GM23338 (cell line): ENCODE measurements around the gene SHB. TPM values are rescaled to one million over a fixed set of nuclear protein-coding genes. Genes with fewer than 3 reads are reported as not detected.

ENCODE experiments used
- ATAC-seq: fragments of 200-7000 bp; cut with Tn5 transposase; 3 replicates; pipeline ENCODE4 v1.9.1; 2020
- DNase-seq: peaks from one replicate; pipeline ENCODE4 v3.0.0-alpha.2; 2015; ENCODE audit warnings: low spot score
- H2AFZ ChIP-seq: fragments of 200-600 bp; sonication (generic); 2 replicates; pipeline ENCODE4 v1.8.0; 2016; ENCODE audit warnings: antibody characterized with exemption, mild to moderate bottlenecking, moderate library complexity
- H3F3A ChIP-seq: fragments of 200-600 bp; sonication (generic); replicated peaks from 2 replicates; pipeline ENCODE4 v1.8.0; 2017; ENCODE audit warnings: antibody characterized with exemption, mixed run types, low read depth
- H3K27ac ChIP-seq: fragments of 200-600 bp; sonication (generic); 2 replicates; pipeline ENCODE4 v1.6.1; 2016; ENCODE audit warnings: low read depth
- H3K27me3 ChIP-seq: fragments of 200-600 bp; sonication (generic); 2 replicates; pipeline ENCODE4 v1.8.0; 2016; ENCODE audit warnings: mild to moderate bottlenecking, mixed run types, moderate library complexity; ENCODE audit not compliant: insufficient read depth
- H3K36me3 ChIP-seq: fragments of 200-600 bp; sonication (generic); 2 replicates; pipeline ENCODE4 v1.8.0; 2016; ENCODE audit warnings: mild to moderate bottlenecking; ENCODE audit not compliant: insufficient read depth
- H3K4me1 ChIP-seq: fragments of 200-600 bp; sonication (generic); 2 replicates; pipeline ENCODE4 v1.8.0; 2016; ENCODE audit warnings: mild to moderate bottlenecking, moderate library complexity; ENCODE audit not compliant: insufficient read depth
- H3K4me2 ChIP-seq: fragments of 200-600 bp; sonication (generic); 2 replicates; pipeline ENCODE4 v1.7.1; 2017; ENCODE audit warnings: mixed run types
- H3K4me3 ChIP-seq: fragments of 200-600 bp; sonication (generic); 2 replicates; pipeline ENCODE4 v1.6.1; 2016; ENCODE audit warnings: mixed run types
- H3K79me2 ChIP-seq: fragments of 200-600 bp; sonication (generic); replicated peaks from 2 replicates; pipeline ENCODE4 v1.8.0; 2017; ENCODE audit warnings: mild to moderate bottlenecking; ENCODE audit not compliant: insufficient read depth
- H3K9me2 ChIP-seq: fragments of 200-600 bp; sonication (generic); 2 replicates; pipeline ENCODE4 v1.8.0; 2017; ENCODE audit not compliant: insufficient read depth
- H4K20me1 ChIP-seq: fragments of 200-600 bp; sonication (generic); replicated peaks from 2 replicates; pipeline ENCODE4 v1.8.0; 2017; ENCODE audit warnings: mild to moderate bottlenecking; ENCODE audit not compliant: insufficient read depth
- H3K27ac Mint-ChIP-seq: 2 replicates; pipeline ENCODE4 v1.8.0; 2020; ENCODE audit warnings: inconsistent platforms, mild to moderate bottlenecking, moderate library complexity, mixed read lengths
- H3K27me3 Mint-ChIP-seq: 3 replicates; pipeline ENCODE4 v1.8.0; 2022; ENCODE audit warnings: low read depth, mild to moderate bottlenecking, moderate library complexity, mixed read lengths, inconsistent platforms; ENCODE audit not compliant: insufficient read depth, poor library complexity
- H3K36me3 Mint-ChIP-seq: 3 replicates; pipeline ENCODE4 v1.8.0; 2021; ENCODE audit warnings: low read depth, mild to moderate bottlenecking, inconsistent platforms, moderate library complexity, mixed read lengths
- H3K4me1 Mint-ChIP-seq: 3 replicates; pipeline ENCODE4 v1.8.0; 2020; ENCODE audit warnings: mild to moderate bottlenecking, inconsistent platforms, mixed read lengths
- H3K4me3 Mint-ChIP-seq: 3 replicates; pipeline ENCODE4 v1.8.0; 2021; ENCODE audit warnings: moderate library complexity, mild to moderate bottlenecking, inconsistent platforms, mixed read lengths
- H3K9me3 Mint-ChIP-seq: 3 replicates; pipeline ENCODE4 v1.8.0; 2020; ENCODE audit warnings: moderate library complexity, mild to moderate bottlenecking, inconsistent platforms, mixed read lengths
- CREB1 ChIP-seq: fragments of 250-450 bp; sonication (Bioruptor Pico); IDR thresholded peaks from 2 replicates; pipeline ENCODE4 v1.5.0; 2020; ENCODE audit warnings: low read depth, mild to moderate bottlenecking, moderate library complexity
- EZH2phosphoT487 ChIP-seq: fragments of 200-600 bp; sonication (generic); IDR thresholded peaks from one replicate; pipeline ENCODE4 v1.8.1; 2018; ENCODE audit warnings: antibody characterized with exemption; ENCODE audit not compliant: unreplicated experiment
- NANOG ChIP-seq: IDR thresholded peaks from 2 replicates; pipeline ENCODE4 v1.6.1; 2016; ENCODE audit warnings: antibody characterized with exemption, borderline replicate concordance
- STAT1 ChIP-seq: IDR thresholded peaks from one replicate; pipeline ENCODE4 v1.6.1; 2016; ENCODE audit warnings: antibody characterized with exemption; ENCODE audit not compliant: unreplicated experiment
- ZNF114 ChIP-seq: fragments of 250-450 bp; sonication (Bioruptor Pico); IDR thresholded peaks from 2 replicates; pipeline ENCODE4 v1.5.0; 2020; ENCODE audit warnings: mild to moderate bottlenecking, moderate library complexity
- ZNF331 ChIP-seq: fragments of 250-450 bp; sonication (Bioruptor Pico); IDR thresholded peaks from 2 replicates; pipeline ENCODE4 v1.5.0; 2020; ENCODE audit warnings: low read depth, mild to moderate bottlenecking, moderate library complexity
- polyA plus RNA-seq: library from polyadenylated mRNA; unstranded; fragments of >200 nt; fragmentation: Nextera tagmentation; extraction: Ambion mirVana; gene quantifications from 2 replicates; pipeline ENCODE4 v1.2.1, GENCODE V29; 2016
- total RNA-seq: library from RNA; depleted of rRNA; stranded (reverse); fragments of >200 nt; shearing (Covaris generic); gene quantifications from 2 replicates; pipeline ENCODE4 v1.2.3, GENCODE V29; 2014
- TF ChIP-seq, protein P1 (sequence below), 2 experiments: fragments of 200-600 bp in 1 of 2; sonication (generic) in 1 of 2; conservative IDR thresholded peaks; 2 replicates each; pipeline versions ENCODE4 v1.5.1 to v1.6.1; 2016 to 2017; ENCODE audit warnings: antibody characterized with exemption in 2 of 2, low read depth in 2 of 2, mild to moderate bottlenecking in 2 of 2, moderate library complexity in 1 of 2
- TF ChIP-seq, protein P2 (sequence below): IDR thresholded peaks from one replicate; pipeline ENCODE4 v1.6.1; 2018; ENCODE audit warnings: antibody characterized with exemption; ENCODE audit not compliant: unreplicated experiment
- TF ChIP-seq, protein P3 (sequence below): fragments of 250-450 bp; sonication (Bioruptor Pico); IDR thresholded peaks from 2 replicates; pipeline ENCODE4 v1.5.0; 2020; ENCODE audit warnings: mild to moderate bottlenecking, moderate library complexity

The SHB gene
- total and polyA plus RNA-seq, 2 experiments from 2014 or later: 1.5 to 14.0 TPM

DNA sequence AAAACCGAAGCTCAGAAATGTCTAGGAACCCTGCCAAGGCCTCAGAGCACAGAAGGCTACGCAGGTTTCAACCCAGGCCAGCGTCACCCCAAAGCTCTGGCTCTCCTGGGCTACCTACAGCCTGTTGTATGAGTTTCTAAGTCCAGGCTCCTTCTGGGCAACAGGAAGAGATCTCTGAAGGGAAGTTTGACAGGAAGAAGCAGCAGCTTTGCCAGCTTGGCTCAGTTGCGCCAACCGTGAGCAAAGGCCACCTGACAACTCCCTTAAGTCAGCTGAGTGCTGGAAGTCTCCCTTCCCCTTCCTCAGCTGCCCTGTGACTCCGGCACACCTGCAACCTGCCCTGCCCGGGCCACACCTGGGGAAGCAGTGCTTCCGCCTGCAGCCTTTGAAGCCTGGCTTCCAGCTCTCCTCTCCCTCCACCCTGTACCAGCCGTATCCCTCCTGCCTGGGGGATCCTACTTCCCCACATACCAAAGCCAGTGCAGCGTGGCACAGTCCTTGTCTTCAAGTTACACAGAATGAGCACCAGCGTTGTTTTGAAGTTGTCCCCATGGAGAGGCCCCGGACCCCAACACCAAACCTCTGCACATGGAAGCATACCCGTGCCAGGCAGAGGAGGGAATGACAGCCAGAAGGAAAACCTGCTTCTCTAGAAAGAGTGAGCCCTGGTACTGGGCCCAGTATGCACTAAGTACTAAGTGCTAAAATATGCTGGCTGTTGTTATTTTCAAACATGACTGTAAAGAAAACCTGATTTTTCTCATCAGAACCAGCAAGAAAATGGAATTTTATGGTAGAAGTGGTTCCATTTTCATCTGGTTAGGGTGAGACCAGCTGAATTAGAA is 36.5 kb downstream of the SHB start (continued):
- no peak for TF ChIP-seq CREB1
- TF ChIP-seq, protein P1, sequence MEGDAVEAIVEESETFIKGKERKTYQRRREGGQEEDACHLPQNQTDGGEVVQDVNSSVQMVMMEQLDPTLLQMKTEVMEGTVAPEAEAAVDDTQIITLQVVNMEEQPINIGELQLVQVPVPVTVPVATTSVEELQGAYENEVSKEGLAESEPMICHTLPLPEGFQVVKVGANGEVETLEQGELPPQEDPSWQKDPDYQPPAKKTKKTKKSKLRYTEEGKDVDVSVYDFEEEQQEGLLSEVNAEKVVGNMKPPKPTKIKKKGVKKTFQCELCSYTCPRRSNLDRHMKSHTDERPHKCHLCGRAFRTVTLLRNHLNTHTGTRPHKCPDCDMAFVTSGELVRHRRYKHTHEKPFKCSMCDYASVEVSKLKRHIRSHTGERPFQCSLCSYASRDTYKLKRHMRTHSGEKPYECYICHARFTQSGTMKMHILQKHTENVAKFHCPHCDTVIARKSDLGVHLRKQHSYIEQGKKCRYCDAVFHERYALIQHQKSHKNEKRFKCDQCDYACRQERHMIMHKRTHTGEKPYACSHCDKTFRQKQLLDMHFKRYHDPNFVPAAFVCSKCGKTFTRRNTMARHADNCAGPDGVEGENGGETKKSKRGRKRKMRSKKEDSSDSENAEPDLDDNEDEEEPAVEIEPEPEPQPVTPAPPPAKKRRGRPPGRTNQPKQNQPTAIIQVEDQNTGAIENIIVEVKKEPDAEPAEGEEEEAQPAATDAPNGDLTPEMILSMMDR (conservative IDR thresholded peaks at IDR 0.05; ENCODE audit: low read depth in 2 of 2): no peak

DNA sequence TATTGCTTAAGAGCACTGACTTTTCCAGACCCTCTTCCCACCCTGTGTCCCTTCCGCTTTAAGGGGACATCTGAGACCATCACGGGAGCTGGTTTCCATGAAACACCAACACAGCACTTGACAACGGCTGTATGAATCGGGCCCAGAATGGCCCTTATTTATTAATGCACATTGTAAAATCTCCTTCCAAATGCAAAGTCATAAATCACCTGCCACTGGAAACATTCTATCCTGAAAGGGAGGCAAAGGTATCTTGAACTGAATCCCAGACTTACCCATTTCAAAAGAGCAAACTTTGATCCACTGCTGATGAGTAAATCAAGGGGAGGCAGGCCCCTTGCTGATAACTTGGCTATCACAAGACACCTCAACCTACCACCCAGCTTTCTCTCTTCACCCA is 37.4 kb downstream of the SHB start:
- peaks cover 29% of the 10 kb centered on the region for H3K79me2 ChIP-seq
- H3K36me3 ChIP-seq: no peaks in the 10 kb centered on the region
- no peak overlapping the region for H3K4me2 ChIP-seq
- Mint-ChIP-seq H3K27me3 (peaks cover 9% of the 10 kb centered on the region), H3K9me3 (no peaks in the 10 kb centered on the region), H3K4me1 (peaks cover 16% of the 10 kb centered on the region), H3K36me3 (no peaks in the 10 kb centered on the region), H3K4me3 (no peak overlapping the region), H3K27ac (no peak overlapping the region)
- no peaks in the 10 kb centered on the region for H3K9me2 ChIP-seq
- H2AFZ ChIP-seq: no peak overlapping the region
- H3K4me1 ChIP-seq: peaks cover 8% of the 10 kb centered on the region
- no peaks in the 10 kb centered on the region for H3F3A ChIP-seq
- H3K27me3 ChIP-seq: no peaks in the 10 kb centered on the region
- 0 out of 2 replicates have a peak overlapping the region, but pooled peaks have one; percentile 26 for H3K27ac ChIP-seq
- ATAC-seq (no peak), DNase-seq (no peak)
- H4K20me1 ChIP-seq: no peaks in the 10 kb centered on the region; the same call in 1 of the 2 replicates
- no peak overlapping the region for H3K4me3 ChIP-seq
- TF ChIP-seq, protein P2, sequence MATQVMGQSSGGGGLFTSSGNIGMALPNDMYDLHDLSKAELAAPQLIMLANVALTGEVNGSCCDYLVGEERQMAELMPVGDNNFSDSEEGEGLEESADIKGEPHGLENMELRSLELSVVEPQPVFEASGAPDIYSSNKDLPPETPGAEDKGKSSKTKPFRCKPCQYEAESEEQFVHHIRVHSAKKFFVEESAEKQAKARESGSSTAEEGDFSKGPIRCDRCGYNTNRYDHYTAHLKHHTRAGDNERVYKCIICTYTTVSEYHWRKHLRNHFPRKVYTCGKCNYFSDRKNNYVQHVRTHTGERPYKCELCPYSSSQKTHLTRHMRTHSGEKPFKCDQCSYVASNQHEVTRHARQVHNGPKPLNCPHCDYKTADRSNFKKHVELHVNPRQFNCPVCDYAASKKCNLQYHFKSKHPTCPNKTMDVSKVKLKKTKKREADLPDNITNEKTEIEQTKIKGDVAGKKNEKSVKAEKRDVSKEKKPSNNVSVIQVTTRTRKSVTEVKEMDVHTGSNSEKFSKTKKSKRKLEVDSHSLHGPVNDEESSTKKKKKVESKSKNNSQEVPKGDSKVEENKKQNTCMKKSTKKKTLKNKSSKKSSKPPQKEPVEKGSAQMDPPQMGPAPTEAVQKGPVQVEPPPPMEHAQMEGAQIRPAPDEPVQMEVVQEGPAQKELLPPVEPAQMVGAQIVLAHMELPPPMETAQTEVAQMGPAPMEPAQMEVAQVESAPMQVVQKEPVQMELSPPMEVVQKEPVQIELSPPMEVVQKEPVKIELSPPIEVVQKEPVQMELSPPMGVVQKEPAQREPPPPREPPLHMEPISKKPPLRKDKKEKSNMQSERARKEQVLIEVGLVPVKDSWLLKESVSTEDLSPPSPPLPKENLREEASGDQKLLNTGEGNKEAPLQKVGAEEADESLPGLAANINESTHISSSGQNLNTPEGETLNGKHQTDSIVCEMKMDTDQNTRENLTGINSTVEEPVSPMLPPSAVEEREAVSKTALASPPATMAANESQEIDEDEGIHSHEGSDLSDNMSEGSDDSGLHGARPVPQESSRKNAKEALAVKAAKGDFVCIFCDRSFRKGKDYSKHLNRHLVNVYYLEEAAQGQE: no peak
- TF ChIP-seq CREB1: no peak
- TF ChIP-seq NANOG: no peak
- TF ChIP-seq STAT1: no peak
- no peak for TF ChIP-seq ZNF331 (CRISPR knock-in tag)
- no peak for TF ChIP-seq ZNF114 (CRISPR knock-in tag)
- TF ChIP-seq, protein P1 (conservative IDR thresholded peaks at IDR 0.05; ENCODE audit: low read depth in 2 of 2): no peak
- TF ChIP-seq, protein P3, sequence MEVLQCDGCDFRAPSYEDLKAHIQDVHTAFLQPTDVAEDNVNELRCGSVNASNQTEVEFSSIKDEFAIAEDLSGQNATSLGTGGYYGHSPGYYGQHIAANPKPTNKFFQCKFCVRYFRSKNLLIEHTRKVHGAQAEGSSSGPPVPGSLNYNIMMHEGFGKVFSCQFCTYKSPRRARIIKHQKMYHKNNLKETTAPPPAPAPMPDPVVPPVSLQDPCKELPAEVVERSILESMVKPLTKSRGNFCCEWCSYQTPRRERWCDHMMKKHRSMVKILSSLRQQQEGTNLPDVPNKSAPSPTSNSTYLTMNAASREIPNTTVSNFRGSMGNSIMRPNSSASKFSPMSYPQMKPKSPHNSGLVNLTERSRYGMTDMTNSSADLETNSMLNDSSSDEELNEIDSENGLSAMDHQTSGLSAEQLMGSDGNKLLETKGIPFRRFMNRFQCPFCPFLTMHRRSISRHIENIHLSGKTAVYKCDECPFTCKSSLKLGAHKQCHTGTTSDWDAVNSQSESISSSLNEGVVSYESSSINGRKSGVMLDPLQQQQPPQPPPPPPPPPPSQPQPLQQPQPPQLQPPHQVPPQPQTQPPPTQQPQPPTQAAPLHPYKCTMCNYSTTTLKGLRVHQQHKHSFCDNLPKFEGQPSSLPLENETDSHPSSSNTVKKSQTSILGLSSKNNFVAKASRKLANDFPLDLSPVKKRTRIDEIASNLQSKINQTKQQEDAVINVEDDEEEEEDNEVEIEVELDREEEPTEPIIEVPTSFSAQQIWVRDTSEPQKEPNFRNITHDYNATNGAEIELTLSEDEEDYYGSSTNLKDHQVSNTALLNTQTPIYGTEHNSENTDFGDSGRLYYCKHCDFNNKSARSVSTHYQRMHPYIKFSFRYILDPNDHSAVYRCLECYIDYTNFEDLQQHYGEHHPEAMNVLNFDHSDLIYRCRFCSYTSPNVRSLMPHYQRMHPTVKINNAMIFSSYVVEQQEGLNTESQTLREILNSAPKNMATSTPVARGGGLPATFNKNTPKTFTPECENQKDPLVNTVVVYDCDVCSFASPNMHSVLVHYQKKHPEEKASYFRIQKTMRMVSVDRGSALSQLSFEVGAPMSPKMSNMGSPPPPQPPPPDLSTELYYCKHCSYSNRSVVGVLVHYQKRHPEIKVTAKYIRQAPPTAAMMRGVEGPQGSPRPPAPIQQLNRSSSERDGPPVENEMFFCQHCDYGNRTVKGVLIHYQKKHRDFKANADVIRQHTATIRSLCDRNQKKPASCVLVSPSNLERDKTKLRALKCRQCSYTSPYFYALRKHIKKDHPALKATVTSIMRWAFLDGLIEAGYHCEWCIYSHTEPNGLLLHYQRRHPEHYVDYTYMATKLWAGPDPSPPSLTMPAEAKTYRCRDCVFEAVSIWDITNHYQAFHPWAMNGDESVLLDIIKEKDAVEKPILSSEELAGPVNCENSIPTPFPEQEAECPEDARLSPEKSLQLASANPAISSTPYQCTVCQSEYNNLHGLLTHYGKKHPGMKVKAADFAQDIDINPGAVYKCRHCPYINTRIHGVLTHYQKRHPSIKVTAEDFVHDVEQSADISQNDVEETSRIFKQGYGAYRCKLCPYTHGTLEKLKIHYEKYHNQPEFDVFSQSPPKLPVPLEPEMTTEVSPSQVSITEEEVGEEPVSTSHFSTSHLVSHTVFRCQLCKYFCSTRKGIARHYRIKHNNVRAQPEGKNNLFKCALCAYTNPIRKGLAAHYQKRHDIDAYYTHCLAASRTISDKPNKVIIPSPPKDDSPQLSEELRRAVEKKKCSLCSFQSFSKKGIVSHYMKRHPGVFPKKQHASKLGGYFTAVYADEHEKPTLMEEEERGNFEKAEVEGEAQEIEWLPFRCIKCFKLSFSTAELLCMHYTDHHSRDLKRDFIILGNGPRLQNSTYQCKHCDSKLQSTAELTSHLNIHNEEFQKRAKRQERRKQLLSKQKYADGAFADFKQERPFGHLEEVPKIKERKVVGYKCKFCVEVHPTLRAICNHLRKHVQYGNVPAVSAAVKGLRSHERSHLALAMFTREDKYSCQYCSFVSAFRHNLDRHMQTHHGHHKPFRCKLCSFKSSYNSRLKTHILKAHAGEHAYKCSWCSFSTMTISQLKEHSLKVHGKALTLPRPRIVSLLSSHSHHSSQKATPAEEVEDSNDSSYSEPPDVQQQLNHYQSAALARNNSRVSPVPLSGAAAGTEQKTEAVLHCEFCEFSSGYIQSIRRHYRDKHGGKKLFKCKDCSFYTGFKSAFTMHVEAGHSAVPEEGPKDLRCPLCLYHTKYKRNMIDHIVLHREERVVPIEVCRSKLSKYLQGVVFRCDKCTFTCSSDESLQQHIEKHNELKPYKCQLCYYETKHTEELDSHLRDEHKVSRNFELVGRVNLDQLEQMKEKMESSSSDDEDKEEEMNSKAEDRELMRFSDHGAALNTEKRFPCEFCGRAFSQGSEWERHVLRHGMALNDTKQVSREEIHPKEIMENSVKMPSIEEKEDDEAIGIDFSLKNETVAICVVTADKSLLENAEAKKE (CRISPR knock-in tag): no peak
- TF ChIP-seq EZH2phosphoT487: no peak
